Measurements from ENCODE around the gene ATXN7L1.

DNA sequence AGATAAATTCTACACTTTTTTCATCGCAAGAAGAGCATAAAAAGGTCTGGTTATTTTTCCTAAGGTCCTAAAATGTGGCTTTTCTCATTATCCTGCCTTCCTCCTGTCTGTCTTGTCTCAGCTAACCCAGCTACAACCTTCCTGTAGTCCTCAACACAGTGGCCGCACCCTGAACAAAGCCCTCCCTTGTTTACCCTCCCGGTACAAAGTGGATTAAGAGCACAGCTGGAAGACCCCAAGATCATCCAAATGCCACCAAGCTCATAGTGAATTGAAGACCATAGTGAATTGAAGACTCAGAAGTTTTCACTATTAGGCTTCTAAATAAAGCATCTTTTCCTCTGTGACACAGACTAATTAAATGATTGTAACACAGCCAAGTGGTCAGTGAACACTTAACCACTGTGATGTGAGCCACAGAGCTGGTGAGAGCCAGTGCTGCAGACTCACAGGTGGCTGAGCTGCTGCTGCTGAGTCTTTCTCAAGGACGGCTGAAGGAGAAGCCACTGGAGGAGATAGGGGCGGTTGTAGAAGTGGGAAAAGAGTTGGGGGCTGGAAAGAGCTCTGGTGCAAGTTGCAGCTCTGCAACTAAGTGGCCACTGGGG is 123.6 kb downstream of the ATXN7L1 start:
- TF ChIP-seq POLR2A (IDR thresholded peaks at IDR 0.05), result no peak
- TF ChIP-seq, protein P1, sequence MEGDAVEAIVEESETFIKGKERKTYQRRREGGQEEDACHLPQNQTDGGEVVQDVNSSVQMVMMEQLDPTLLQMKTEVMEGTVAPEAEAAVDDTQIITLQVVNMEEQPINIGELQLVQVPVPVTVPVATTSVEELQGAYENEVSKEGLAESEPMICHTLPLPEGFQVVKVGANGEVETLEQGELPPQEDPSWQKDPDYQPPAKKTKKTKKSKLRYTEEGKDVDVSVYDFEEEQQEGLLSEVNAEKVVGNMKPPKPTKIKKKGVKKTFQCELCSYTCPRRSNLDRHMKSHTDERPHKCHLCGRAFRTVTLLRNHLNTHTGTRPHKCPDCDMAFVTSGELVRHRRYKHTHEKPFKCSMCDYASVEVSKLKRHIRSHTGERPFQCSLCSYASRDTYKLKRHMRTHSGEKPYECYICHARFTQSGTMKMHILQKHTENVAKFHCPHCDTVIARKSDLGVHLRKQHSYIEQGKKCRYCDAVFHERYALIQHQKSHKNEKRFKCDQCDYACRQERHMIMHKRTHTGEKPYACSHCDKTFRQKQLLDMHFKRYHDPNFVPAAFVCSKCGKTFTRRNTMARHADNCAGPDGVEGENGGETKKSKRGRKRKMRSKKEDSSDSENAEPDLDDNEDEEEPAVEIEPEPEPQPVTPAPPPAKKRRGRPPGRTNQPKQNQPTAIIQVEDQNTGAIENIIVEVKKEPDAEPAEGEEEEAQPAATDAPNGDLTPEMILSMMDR (IDR thresholded peaks at IDR 0.05), result no peak

Measured in Peyer's patch (tissue), 4 donors.